ENCODE data around the gene ZP1.

ZP1 gene

GRCh38 chr11:60889869-60890311, 22.5 kb downstream of the ZP1 start:
- no peak for TF ChIP-seq CTCF (IDR thresholded peaks at IDR 0.05; ENCODE audit: low read depth, low read length, missing control alignments)
- in situ Hi-C loops (cut with HindIII; ENCODE audit: low pct_ligation_motif_present, low sequenced_read_pairs): no loop called here
- Histone ChIP-seq H3K4me3 (ENCODE audit: low read depth, low read length) (no peak overlapping the region), H3K27me3 (replicated peaks) (no peaks in the 10 kb centered on the region), H3K36me3 (replicated peaks) (peaks cover 14% of the 10 kb centered on the region), H3K27ac (no peak overlapping the region)
- DNase-seq: no peak

- Histone ChIP-seq H3K27ac (no peak overlapping the region), H3K36me3 (replicated peaks) (peaks cover 18% of the 10 kb centered on the region), H3K27me3 (replicated peaks) (no peaks in the 10 kb centered on the region), H3K4me3 (ENCODE audit: low read depth, low read length) (no peak overlapping the region)
- DNase-seq: no peak
- no peak for TF ChIP-seq CTCF (IDR thresholded peaks at IDR 0.05; ENCODE audit: low read depth, low read length, missing control alignments)
- in situ Hi-C loops (cut with HindIII; ENCODE audit: low pct_ligation_motif_present, low sequenced_read_pairs): no loop called here
Measured at GRCh38 chr11:60890696-60891095, 23.4 kb downstream of the ZP1 start.

GRCh38 chr11:60891103-60891741, 23.9 kb downstream of the ZP1 start:
- Histone ChIP-seq H3K4me3 (ENCODE audit: low read depth, low read length) (no peak overlapping the region), H3K36me3 (replicated peaks) (peaks cover 22% of the 10 kb centered on the region), H3K27me3 (replicated peaks) (no peaks in the 10 kb centered on the region), H3K27ac (no peak overlapping the region)
- TF ChIP-seq CTCF (IDR thresholded peaks at IDR 0.05; ENCODE audit: low read depth, low read length, missing control alignments): no peak
- peak; percentile 59 for DNase-seq
- in situ Hi-C loops (cut with HindIII; ENCODE audit: low pct_ligation_motif_present, low sequenced_read_pairs): no loop called here

- in situ Hi-C loops (cut with HindIII; ENCODE audit: low pct_ligation_motif_present, low sequenced_read_pairs): no loop called here
- Histone ChIP-seq H3K27me3 (replicated peaks) (no peaks in the 10 kb centered on the region), H3K27ac (no peak overlapping the region), H3K4me3 (ENCODE audit: low read depth, low read length) (no peak overlapping the region), H3K36me3 (replicated peaks) (peaks cover 63% of the 10 kb centered on the region)
- TF ChIP-seq CTCF (IDR thresholded peaks at IDR 0.05; ENCODE audit: low read depth, low read length, missing control alignments): no peak
- DNase-seq: no peak
Measured at GRCh38 chr11:60895687-60896086, 28.3 kb downstream of the ZP1 start.

- no peaks in the 10 kb centered on the region for H3K27me3 ChIP-seq (replicated peaks)
- in situ Hi-C loops (cut with HindIII; ENCODE audit: low pct_ligation_motif_present, low sequenced_read_pairs): no loop called here
Measured at GRCh38 chr11:60897496-60897895, 30.2 kb downstream of the ZP1 start.

More at GRCh38 chr11:60897496-60897895, 30.2 kb downstream of the ZP1 start:
- no peak overlapping the region for H3K27ac ChIP-seq
- H3K4me3 ChIP-seq (ENCODE audit: low read depth, low read length): no peak overlapping the region
- DNase-seq: no peak
- no peak for TF ChIP-seq CTCF (IDR thresholded peaks at IDR 0.05; ENCODE audit: low read depth, low read length, missing control alignments)
- H3K36me3 ChIP-seq (replicated peaks): peaks cover 78% of the 10 kb centered on the region
